ENCODE results near the gene AMOTL2.

Gene AMOTL2

GRCh38 chr3:134375582-134376384 is 1.5 kb upstream of the AMOTL2 start:
- Histone ChIP-seq H3K36me3 (no peaks in the 10 kb centered on the region), H3K27me3 (peaks cover 75% of the 10 kb centered on the region), H3K27ac (no peak overlapping the region), H3K9me3 (no peaks in the 10 kb centered on the region), H3K4me3 (ENCODE audit: low read depth in 1 of 2, low read length in 1 of 2) (no peak overlapping the region), H3K4me1 (ENCODE audit: control insufficient read depth in 1 of 2, insufficient read depth in 1 of 2, low read depth in 1 of 2, low read length in 1 of 2) (peaks cover 7 to 10% of the 10 kb centered on the region in 2 experiments)
- TF ChIP-seq CTCF (IDR thresholded peaks at IDR 0.05): no peak

- peaks cover 7 to 10% of the 10 kb centered on the region in 2 experiments for H3K4me1 ChIP-seq (ENCODE audit: control insufficient read depth in 1 of 2, insufficient read depth in 1 of 2, low read depth in 1 of 2, low read length in 1 of 2)
- H3K9me3 ChIP-seq: no peaks in the 10 kb centered on the region
- H3K27ac ChIP-seq: no peak overlapping the region
- no peak for TF ChIP-seq CTCF (IDR thresholded peaks at IDR 0.05)
- H3K36me3 ChIP-seq: no peaks in the 10 kb centered on the region
- peaks cover 75% of the 10 kb centered on the region for H3K27me3 ChIP-seq
- H3K4me3 ChIP-seq (ENCODE audit: low read depth in 1 of 2, low read length in 1 of 2): peak overlapping the region in 1 of 2 experiments; percentile 12
These were observed 739 bp upstream of the AMOTL2 start for GRCh38 chr3:134374791-134375581.

DNA sequence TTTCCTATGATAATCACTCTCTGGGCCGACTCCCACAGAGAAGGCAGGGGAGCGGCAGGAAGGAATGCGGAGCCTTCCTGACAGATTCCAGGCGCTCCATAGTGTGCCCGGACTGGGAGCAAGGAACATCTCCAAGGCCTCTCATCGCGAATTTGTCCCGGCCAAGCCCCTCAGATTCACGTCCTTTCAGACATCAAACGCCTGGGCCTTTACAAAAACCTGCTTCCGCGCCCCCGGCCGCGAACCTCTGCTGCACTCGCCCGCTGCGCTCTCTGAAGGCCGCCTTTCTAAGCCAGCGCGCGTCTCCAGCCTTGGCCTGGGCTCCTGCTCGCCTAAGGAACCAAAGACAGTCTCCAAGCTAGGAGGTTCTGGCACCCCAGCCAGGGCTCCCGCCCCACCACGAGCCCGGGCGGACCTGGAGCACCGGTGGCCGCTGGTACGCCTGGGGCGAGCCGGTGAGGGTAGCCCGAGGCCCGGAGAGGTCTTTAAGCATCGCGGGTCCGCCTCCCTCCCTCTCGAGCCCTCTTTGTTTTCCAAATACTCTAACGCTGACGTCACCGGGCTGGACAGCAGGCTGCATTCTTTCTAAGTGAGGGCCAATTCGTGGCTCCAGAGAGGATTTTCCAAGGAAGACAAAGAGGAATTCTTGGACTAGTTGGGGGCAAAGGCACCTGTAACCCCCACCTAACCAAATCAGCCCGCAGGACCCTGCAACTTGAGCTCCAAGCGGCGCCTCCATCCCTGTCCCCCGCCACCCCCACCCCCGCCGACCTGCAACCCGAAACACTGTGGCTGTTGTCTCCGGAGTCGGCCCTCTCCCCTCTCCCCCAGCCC is 759 bp downstream of the AMOTL2 start:
- Histone ChIP-seq H3K36me3 (no peaks in the 10 kb centered on the region), H3K9me3 (no peaks in the 10 kb centered on the region), H3K27me3 (peaks cover 85% of the 10 kb centered on the region), H3K27ac (no peak overlapping the region), H3K4me3 (ENCODE audit: low read depth in 1 of 2, low read length in 1 of 2) (peak overlapping the region in 1 of 2 experiments; percentile 12), H3K4me1 (ENCODE audit: control insufficient read depth in 1 of 2, insufficient read depth in 1 of 2, low read depth in 1 of 2, low read length in 1 of 2) (peaks cover 7 to 10% of the 10 kb centered on the region in 2 experiments)
- TF ChIP-seq CTCF (IDR thresholded peaks at IDR 0.05): no peak

GRCh38 chr3:134372396-134373270 is 1.6 kb downstream of the AMOTL2 start:
- H3K36me3 ChIP-seq: no peaks in the 10 kb centered on the region
- TF ChIP-seq CTCF (IDR thresholded peaks at IDR 0.05): no peak
- no peaks in the 10 kb centered on the region for H3K9me3 ChIP-seq
- H3K4me1 ChIP-seq (ENCODE audit: control insufficient read depth in 1 of 2, insufficient read depth in 1 of 2, low read depth in 1 of 2, low read length in 1 of 2): peaks cover 7 to 10% of the 10 kb centered on the region in 2 experiments
- H3K27me3 ChIP-seq: peaks cover 76% of the 10 kb centered on the region
- H3K4me3 ChIP-seq (ENCODE audit: low read depth in 1 of 2, low read length in 1 of 2): no peak overlapping the region
- no peak overlapping the region for H3K27ac ChIP-seq
